GM18870 (cell line): ENCODE data around the gene ACOT7.
"Not testable (repeated sequence)": the region's sequence is repeated elsewhere in the genome, so short reads cannot be mapped to it uniquely, and the experiment has no call there.

Experiments used
- ATAC-seq: cut with Tn5 transposase; IDR thresholded peaks from one replicate; pipeline ENCODE4 v1.9.1; 2021; ENCODE audit warnings: moderate library complexity; ENCODE audit not compliant: unreplicated experiment

The ACOT7 gene

GRCh38 chr1:6317098-6317760 lies 76.3 kb downstream of the ACOT7 start:
- ATAC-seq, result no peak

- ATAC-seq, result no peak
Measured at GRCh38 chr1:6316240-6317097, 77.1 kb downstream of the ACOT7 start.

- no peak for ATAC-seq
Measured at GRCh38 chr1:6314503-6314902, 79.1 kb downstream of the ACOT7 start.

- no peak for ATAC-seq
Measured at GRCh38 chr1:6313393-6314200, 80.0 kb downstream of the ACOT7 start.

- no peak for ATAC-seq
Measured at GRCh38 chr1:6310116-6310848, 83.3 kb downstream of the ACOT7 start.

GRCh38 chr1:6309564-6309963 lies 84.0 kb downstream of the ACOT7 start:
- ATAC-seq, result no peak

- ATAC-seq, result no peak
Measured at GRCh38 chr1:6308449-6308848, 85.1 kb downstream of the ACOT7 start.

GRCh38 chr1:6307682-6308081 lies 85.9 kb downstream of the ACOT7 start:
- not testable (repeated sequence) for ATAC-seq

- no peak for ATAC-seq
Measured at GRCh38 chr1:6307099-6307498, 86.5 kb downstream of the ACOT7 start.

- ATAC-seq, result no peak
Measured at GRCh38 chr1:6303397-6304012, 90.1 kb downstream of the ACOT7 start.

- no peak for ATAC-seq
Measured at GRCh38 chr1:6302568-6302967, 91.0 kb downstream of the ACOT7 start.

GRCh38 chr1:6301526-6301925 lies 92.0 kb downstream of the ACOT7 start:
- no peak for ATAC-seq

GRCh38 chr1:6300342-6301048 lies 93.1 kb downstream of the ACOT7 start:
- ATAC-seq, result no peak

- no peak for ATAC-seq
Measured at GRCh38 chr1:6299557-6300165, 93.9 kb downstream of the ACOT7 start.

- no peak for ATAC-seq
Measured at GRCh38 chr1:6298940-6299465, 94.6 kb downstream of the ACOT7 start.

GRCh38 chr1:6298530-6298929 lies 95.0 kb downstream of the ACOT7 start:
- ATAC-seq, result no peak

GRCh38 chr1:6295910-6296309 lies 97.7 kb downstream of the ACOT7 start:
- ATAC-seq, result no peak

GRCh38 chr1:6294890-6295556 lies 98.5 kb downstream of the ACOT7 start:
- no peak for ATAC-seq
